Neural cell (in vitro differentiated cells): Measurements from ENCODE around the gene COP1. TPM values are rescaled to one million over a fixed set of nuclear protein-coding genes. Genes with fewer than 3 reads are reported as not detected.

Experiments used
- H2AFZ ChIP-seq: fragments of 200-600, 300-800 bp; sonication (generic), shearing (Covaris generic); 2 replicates; pipeline ENCODE4 v1.6.0; 2014; ENCODE audit warnings: low read depth, mild to moderate bottlenecking, antibody characterized with exemption, low read length, moderate library complexity
- H3F3A ChIP-seq: fragments of 200-600 bp; shearing (Covaris generic); 2 replicates; pipeline ENCODE4 v1.6.1; 2016; ENCODE audit warnings: mild to moderate bottlenecking, moderate library complexity, mixed read lengths, antibody characterized with exemption, low read length; ENCODE audit not compliant: insufficient read depth, poor library complexity, severe bottlenecking
- H3K27ac ChIP-seq: fragments of 200-600, 300-800 bp; sonication (generic), shearing (Covaris generic); 2 replicates; pipeline ENCODE4 v1.5.1; 2014; ENCODE audit warnings: mild to moderate bottlenecking, low read length, moderate library complexity
- H3K27me3 ChIP-seq: fragments of 300-800, 200-600 bp; sonication (generic), shearing (Covaris generic); 2 replicates; pipeline ENCODE4 v1.6.0; 2014; ENCODE audit warnings: mild to moderate bottlenecking, low read depth, low read length, moderate library complexity; ENCODE audit not compliant: insufficient read depth
- H3K36me3 ChIP-seq: fragments of 300-800, 200-600 bp; sonication (generic), shearing (Covaris generic); 2 replicates; pipeline ENCODE4 v1.5.1; 2014; ENCODE audit warnings: mild to moderate bottlenecking, antibody characterized with exemption, low read length, moderate library complexity; ENCODE audit not compliant: insufficient read depth
- H3K4me2 ChIP-seq: fragments of 300-800, 200-600 bp; sonication (generic), shearing (Covaris generic); 2 replicates; pipeline ENCODE4 v1.6.0; 2014; ENCODE audit warnings: mild to moderate bottlenecking, low read length
- H3K4me3 ChIP-seq: fragments of 300-800, 200-600 bp; sonication (generic), shearing (Covaris generic); 2 replicates; pipeline ENCODE4 v1.5.1; 2014; ENCODE audit warnings: mild to moderate bottlenecking, low read length, moderate library complexity
- H3K79me2 ChIP-seq: fragments of 200-600 bp; shearing (Covaris generic); replicated peaks from 2 replicates; pipeline ENCODE4 v1.6.0; 2014; ENCODE audit warnings: mild to moderate bottlenecking, low read length, moderate library complexity; ENCODE audit not compliant: insufficient read depth
- H3K9ac ChIP-seq: fragments of 300-800, 200-600 bp; sonication (generic), shearing (Covaris generic); 2 replicates; pipeline ENCODE4 v1.6.1; 2016; ENCODE audit warnings: mild to moderate bottlenecking, low read length, mixed read lengths
- H3K9me2 ChIP-seq: fragments of 200-600 bp; shearing (Covaris generic); 2 replicates; pipeline ENCODE4 v1.6.1; 2016; ENCODE audit warnings: mild to moderate bottlenecking, low read length, mixed read lengths; ENCODE audit not compliant: insufficient read depth
- H3K9me3 ChIP-seq: fragments of 200-600, 300-800 bp; sonication (generic), shearing (Covaris generic); 2 replicates; pipeline ENCODE4 v1.6.1; 2016; ENCODE audit warnings: mild to moderate bottlenecking, mixed run types, low read length, moderate library complexity, mixed read lengths
- H4K20me1 ChIP-seq: fragments of 200-600 bp; shearing (Covaris generic); 2 replicates; pipeline ENCODE4 v1.6.1; 2016; ENCODE audit warnings: mild to moderate bottlenecking, mixed run types; ENCODE audit not compliant: insufficient read depth
- EP300 ChIP-seq: fragments of 450-650 bp; conservative IDR thresholded peaks from 2 replicates; pipeline ENCODE4 v1.6.1; 2014; ENCODE audit warnings: antibody characterized with exemption, mild to moderate bottlenecking, moderate library complexity; ENCODE audit not compliant: poor library complexity, severe bottlenecking
- EZH2 ChIP-seq: fragments of 200-600, 300-800 bp; shearing (Covaris generic), sonication (generic); IDR thresholded peaks from 2 replicates; pipeline ENCODE4 v1.6.1; 2014; ENCODE audit warnings: antibody characterized with exemption, low read length, borderline replicate concordance, mild to moderate bottlenecking; ENCODE audit not compliant: insufficient read depth, poor library complexity, severe bottlenecking
- MXI1 ChIP-seq: fragments of 450-650 bp; conservative IDR thresholded peaks from 2 replicates; pipeline ENCODE4 v1.6.1; 2014; ENCODE audit warnings: antibody characterized with exemption, mild to moderate bottlenecking; ENCODE audit not compliant: poor library complexity, severe bottlenecking
- POLR2AphosphoS5 ChIP-seq: IDR thresholded peaks from 2 replicates; pipeline ENCODE4 v1.6.1; 2012
- RAD21 ChIP-seq: fragments of 450-650 bp; conservative IDR thresholded peaks from 2 replicates; pipeline ENCODE4 v1.6.1; 2014; ENCODE audit warnings: antibody characterized with exemption, mild to moderate bottlenecking, moderate library complexity
- SMC3 ChIP-seq: fragments of 450-650 bp; conservative IDR thresholded peaks from 2 replicates; pipeline ENCODE4 v1.6.1; 2014; ENCODE audit warnings: antibody characterized with exemption, mild to moderate bottlenecking, moderate library complexity; ENCODE audit not compliant: poor library complexity
- TAF1 ChIP-seq: IDR thresholded peaks from 2 replicates; pipeline ENCODE4 v1.6.1; 2012; ENCODE audit warnings: low read depth
- polyA plus RNA-seq: library from polyadenylated mRNA; depleted of rRNA; stranded (reverse); fragments of >200 nt; gene quantifications from 2 replicates; pipeline ENCODE4 v1.2.3, GENCODE V29; 2014
- TF ChIP-seq, protein P1 (sequence below): IDR thresholded peaks from 2 replicates; pipeline ENCODE4 v1.6.1; 2012; ENCODE audit warnings: borderline replicate concordance
- TF ChIP-seq, protein P2 (sequence below): fragments of 450-650 bp; IDR thresholded peaks from 2 replicates; pipeline ENCODE4 v1.5.1; 2014; ENCODE audit warnings: antibody characterized with exemption, mild to moderate bottlenecking, moderate library complexity; ENCODE audit not compliant: poor library complexity, severe bottlenecking

COP1 gene
- polyA plus RNA-seq, 1 donor from 2014 or later: 72.3 TPM

DNA sequence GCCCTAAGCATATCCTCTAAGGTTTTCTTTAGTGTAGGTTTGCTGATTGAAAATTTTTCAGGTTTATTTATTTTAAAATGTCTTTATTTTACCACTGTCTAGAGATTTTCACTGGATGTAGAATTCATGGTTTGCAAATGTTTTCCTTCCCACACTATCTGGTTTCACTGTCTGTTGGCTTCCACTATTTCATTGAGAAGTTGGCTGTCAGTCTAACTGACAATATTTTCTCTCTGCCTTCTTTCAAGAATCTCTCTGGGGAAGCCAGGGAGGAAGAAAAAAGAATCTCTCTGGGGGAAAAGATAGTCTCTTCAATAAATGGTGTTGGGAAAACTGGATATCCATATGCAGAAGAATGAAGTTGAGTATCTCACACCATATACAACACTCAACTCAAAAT lies 226.0 kb downstream of the COP1 start:
- Histone ChIP-seq H3K79me2 (no peaks in the 10 kb centered on the region), H3F3A (no peaks in the 10 kb centered on the region), H3K27me3 (no peaks in the 10 kb centered on the region), H3K4me3 (no peak overlapping the region), H2AFZ (no peak overlapping the region), H3K9ac (no peak overlapping the region), H3K9me3 (peaks cover 4% of the 10 kb centered on the region), H3K27ac (no peak overlapping the region), H3K36me3 (peaks cover 14% of the 10 kb centered on the region), H4K20me1 (no peaks in the 10 kb centered on the region), H3K9me2 (no peaks in the 10 kb centered on the region), H3K4me2 (no peak overlapping the region)
- TF ChIP-seq, protein P1, sequence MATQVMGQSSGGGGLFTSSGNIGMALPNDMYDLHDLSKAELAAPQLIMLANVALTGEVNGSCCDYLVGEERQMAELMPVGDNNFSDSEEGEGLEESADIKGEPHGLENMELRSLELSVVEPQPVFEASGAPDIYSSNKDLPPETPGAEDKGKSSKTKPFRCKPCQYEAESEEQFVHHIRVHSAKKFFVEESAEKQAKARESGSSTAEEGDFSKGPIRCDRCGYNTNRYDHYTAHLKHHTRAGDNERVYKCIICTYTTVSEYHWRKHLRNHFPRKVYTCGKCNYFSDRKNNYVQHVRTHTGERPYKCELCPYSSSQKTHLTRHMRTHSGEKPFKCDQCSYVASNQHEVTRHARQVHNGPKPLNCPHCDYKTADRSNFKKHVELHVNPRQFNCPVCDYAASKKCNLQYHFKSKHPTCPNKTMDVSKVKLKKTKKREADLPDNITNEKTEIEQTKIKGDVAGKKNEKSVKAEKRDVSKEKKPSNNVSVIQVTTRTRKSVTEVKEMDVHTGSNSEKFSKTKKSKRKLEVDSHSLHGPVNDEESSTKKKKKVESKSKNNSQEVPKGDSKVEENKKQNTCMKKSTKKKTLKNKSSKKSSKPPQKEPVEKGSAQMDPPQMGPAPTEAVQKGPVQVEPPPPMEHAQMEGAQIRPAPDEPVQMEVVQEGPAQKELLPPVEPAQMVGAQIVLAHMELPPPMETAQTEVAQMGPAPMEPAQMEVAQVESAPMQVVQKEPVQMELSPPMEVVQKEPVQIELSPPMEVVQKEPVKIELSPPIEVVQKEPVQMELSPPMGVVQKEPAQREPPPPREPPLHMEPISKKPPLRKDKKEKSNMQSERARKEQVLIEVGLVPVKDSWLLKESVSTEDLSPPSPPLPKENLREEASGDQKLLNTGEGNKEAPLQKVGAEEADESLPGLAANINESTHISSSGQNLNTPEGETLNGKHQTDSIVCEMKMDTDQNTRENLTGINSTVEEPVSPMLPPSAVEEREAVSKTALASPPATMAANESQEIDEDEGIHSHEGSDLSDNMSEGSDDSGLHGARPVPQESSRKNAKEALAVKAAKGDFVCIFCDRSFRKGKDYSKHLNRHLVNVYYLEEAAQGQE: no peak
- TF ChIP-seq, protein P2, sequence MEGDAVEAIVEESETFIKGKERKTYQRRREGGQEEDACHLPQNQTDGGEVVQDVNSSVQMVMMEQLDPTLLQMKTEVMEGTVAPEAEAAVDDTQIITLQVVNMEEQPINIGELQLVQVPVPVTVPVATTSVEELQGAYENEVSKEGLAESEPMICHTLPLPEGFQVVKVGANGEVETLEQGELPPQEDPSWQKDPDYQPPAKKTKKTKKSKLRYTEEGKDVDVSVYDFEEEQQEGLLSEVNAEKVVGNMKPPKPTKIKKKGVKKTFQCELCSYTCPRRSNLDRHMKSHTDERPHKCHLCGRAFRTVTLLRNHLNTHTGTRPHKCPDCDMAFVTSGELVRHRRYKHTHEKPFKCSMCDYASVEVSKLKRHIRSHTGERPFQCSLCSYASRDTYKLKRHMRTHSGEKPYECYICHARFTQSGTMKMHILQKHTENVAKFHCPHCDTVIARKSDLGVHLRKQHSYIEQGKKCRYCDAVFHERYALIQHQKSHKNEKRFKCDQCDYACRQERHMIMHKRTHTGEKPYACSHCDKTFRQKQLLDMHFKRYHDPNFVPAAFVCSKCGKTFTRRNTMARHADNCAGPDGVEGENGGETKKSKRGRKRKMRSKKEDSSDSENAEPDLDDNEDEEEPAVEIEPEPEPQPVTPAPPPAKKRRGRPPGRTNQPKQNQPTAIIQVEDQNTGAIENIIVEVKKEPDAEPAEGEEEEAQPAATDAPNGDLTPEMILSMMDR: no peak
- TF ChIP-seq EZH2 (no peak), EP300 (no peak), SMC3 (no peak), MXI1 (no peak), TAF1 (no peak), POLR2AphosphoS5 (no peak), RAD21 (no peak)

DNA sequence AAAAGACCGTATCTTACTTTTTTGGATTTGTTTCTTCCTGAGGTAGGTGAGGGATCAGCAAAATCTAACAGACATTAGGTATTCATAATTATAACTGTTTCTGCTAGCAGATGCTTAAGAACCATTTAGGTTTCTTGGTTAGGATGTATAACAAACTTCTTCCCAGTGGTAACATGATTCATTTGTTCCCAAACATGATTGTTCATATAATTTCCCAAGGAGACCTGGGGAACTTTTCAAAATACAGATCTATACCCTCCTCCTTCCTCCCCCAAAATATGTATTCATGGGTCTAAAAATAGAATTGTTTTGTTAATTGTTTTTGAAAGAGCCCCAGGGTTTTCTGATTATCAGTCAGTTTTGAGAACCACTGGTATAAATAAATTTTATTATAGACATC lies 228.2 kb downstream of the COP1 start:
- no peaks in the 10 kb centered on the region for H3K79me2 ChIP-seq
- H3K4me2 ChIP-seq: no peak overlapping the region
- no peak overlapping the region for H2AFZ ChIP-seq
- no peak overlapping the region for H3K27ac ChIP-seq
- no peaks in the 10 kb centered on the region for H3K27me3 ChIP-seq
- H4K20me1 ChIP-seq: no peaks in the 10 kb centered on the region
- peaks cover 4% of the 10 kb centered on the region for H3K9me3 ChIP-seq
- no peak for TF ChIP-seq MXI1
- TF ChIP-seq EZH2: no peak
- TF ChIP-seq POLR2AphosphoS5: no peak
- TF ChIP-seq, protein P2: no peak
- H3K4me3 ChIP-seq: no peak overlapping the region
- no peaks in the 10 kb centered on the region for H3F3A ChIP-seq
- H3K36me3 ChIP-seq: peaks cover 7% of the 10 kb centered on the region
- H3K9ac ChIP-seq: no peak overlapping the region
- H3K9me2 ChIP-seq: no peaks in the 10 kb centered on the region
